HUES64 (cell line): ENCODE results near the gene RELL2.

Source experiments
- H3K27ac ChIP-seq: 2 replicates; pipeline ENCODE4 v1.7.0; 2013; ENCODE audit warnings: low read depth, low read length, inconsistent platforms
- H3K27me3 ChIP-seq: 2 replicates; pipeline ENCODE4 v1.6.1; 2013; ENCODE audit warnings: mild to moderate bottlenecking, low read length; ENCODE audit not compliant: insufficient read depth
- H3K36me3 ChIP-seq: 2 replicates; pipeline ENCODE4 v1.6.1; 2013; ENCODE audit warnings: mild to moderate bottlenecking, low read length; ENCODE audit not compliant: insufficient read depth
- H3K4me1 ChIP-seq: 2 replicates; pipeline ENCODE4 v1.6.1; 2013; ENCODE audit warnings: mild to moderate bottlenecking, low read length, moderate library complexity; ENCODE audit not compliant: insufficient read depth
- H3K4me3 ChIP-seq: 2 replicates; pipeline ENCODE4 v1.5.1; 2013; ENCODE audit warnings: mild to moderate bottlenecking, low read length, moderate library complexity
- H3K9ac ChIP-seq: 2 replicates; pipeline ENCODE4 v1.6.1; 2013; ENCODE audit warnings: mild to moderate bottlenecking, low read depth, low read length
- H3K9me3 ChIP-seq: 2 replicates; pipeline ENCODE4 v1.6.1; 2013; ENCODE audit warnings: low read depth, low read length; ENCODE audit not compliant: insufficient read depth
- WGBS: fragments of 150-250, 120-280 bp; methylation state at CpG from one replicate; pipeline ENCODE4 v1.1.7; 2013; ENCODE audit warnings: missing lambda C conversion rate; 5-methylcytosine and 5-hydroxymethylcytosine counted together

RELL2 gene

DNA sequence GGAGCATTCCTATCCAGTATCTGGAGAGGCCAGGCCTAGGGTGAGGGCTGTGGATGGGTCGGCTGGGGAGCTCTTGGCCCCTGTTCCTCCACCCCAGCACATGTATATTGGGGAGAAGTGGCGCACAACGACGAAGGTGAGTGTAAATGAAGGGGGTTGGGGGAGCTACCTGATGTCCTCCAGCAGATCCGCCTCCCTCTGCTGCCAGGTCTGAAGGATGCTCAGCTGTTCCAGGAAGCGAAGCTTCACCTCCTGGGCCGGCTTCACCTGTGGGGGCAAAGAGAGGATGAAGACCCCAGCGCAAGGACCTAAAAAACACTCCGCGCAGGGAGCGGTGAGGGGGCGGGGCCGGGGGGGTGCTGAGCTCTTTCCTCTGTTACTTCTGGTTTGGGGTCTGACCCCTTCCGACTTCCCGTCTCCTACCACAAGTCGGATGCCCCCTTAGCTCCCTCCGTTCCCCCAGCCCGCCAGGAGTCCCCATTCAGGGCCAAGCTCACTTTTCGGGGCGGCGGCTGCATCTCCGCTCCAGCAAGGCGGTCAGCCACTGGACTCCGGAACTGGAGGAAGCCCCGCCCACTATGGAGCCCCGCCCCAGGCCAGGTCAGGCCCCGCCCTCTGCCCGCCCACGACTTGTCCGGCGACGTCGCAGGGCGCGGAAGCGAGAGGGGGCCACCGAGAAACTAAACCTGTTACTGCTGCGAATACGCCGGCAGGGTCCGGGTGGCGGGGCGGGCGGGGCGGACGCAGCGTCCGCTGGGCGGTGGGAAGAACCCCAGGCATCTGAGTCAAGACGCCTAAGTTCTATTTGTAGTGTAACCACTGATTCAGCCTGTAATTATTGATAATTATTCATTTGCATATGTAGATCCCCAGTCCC, 14.3 kb downstream of the RELL2 start, which contains the start of gene FCHSD1:
FCHSD1 (minus strand) TSS at position 568 of the 877 bp plus-strand sequence; CDS start at position 518, 50 bp downstream.
- WGBS = 3% methylated on average over 50 of the region's 50 CpGs
- H3K4me3 ChIP-seq = peak within 1 kb of the TSS; percentile 58
- H3K9me3 ChIP-seq = no peaks in the 10 kb centered on the region
- H3K27me3 ChIP-seq = no peaks in the 10 kb centered on the region
- no peak within 1 kb of the TSS for H3K9ac ChIP-seq
- H3K4me1 ChIP-seq = peaks cover 6% of the 10 kb centered on the region; the same call in 1 of the 2 replicates
- H3K27ac ChIP-seq = no peak within 1 kb of the TSS
- H3K36me3 ChIP-seq = peaks cover 39% of the 10 kb centered on the region

- Histone ChIP-seq H3K9me3 (no peaks in the 10 kb centered on the region), H3K36me3 (peaks cover 39% of the 10 kb centered on the region), H3K4me1 (peaks cover 6% of the 10 kb centered on the region; the same call in 1 of the 2 replicates), H3K27ac (no peak overlapping the region), H3K4me3 (peak overlapping the region; percentile 58), H3K27me3 (no peaks in the 10 kb centered on the region), H3K9ac (no peak overlapping the region)
- whole genome bisulfite sequencing = 63% methylated on average over 9 of the region's 9 CpGs
These were observed 14.9 kb downstream of the RELL2 start for GRCh38 chr5:141651728-141652105.

- WGBS = no CpG with 5 or more reads among the region's 2 CpGs
- Histone ChIP-seq H3K9ac (no peak overlapping the region), H3K27me3 (no peaks in the 10 kb centered on the region), H3K36me3 (peaks cover 56% of the 10 kb centered on the region), H3K4me1 (peaks cover 6% of the 10 kb centered on the region; the same call in 1 of the 2 replicates), H3K9me3 (no peaks in the 10 kb centered on the region), H3K27ac (no peak overlapping the region), H3K4me3 (no peak overlapping the region)
These were observed 17.5 kb downstream of the RELL2 start for GRCh38 chr5:141654298-141654697.

- 89% methylated on average over 7 of the region's 7 CpGs for WGBS
- Histone ChIP-seq H3K9me3 (no peaks in the 10 kb centered on the region), H3K27ac (no peak overlapping the region), H3K4me1 (peaks cover 6% of the 10 kb centered on the region; the same call in 1 of the 2 replicates), H3K27me3 (no peaks in the 10 kb centered on the region), H3K36me3 (peaks cover 61% of the 10 kb centered on the region), H3K4me3 (no peak overlapping the region), H3K9ac (no peak overlapping the region)
These were observed 18.2 kb downstream of the RELL2 start for GRCh38 chr5:141655020-141655419.

GRCh38 chr5:141656396-141656795, 19.6 kb downstream of the RELL2 start:
- Histone ChIP-seq H3K9ac (no peak overlapping the region), H3K4me1 (peaks cover 6% of the 10 kb centered on the region; the same call in 1 of the 2 replicates), H3K27ac (no peak overlapping the region), H3K27me3 (no peaks in the 10 kb centered on the region), H3K9me3 (no peaks in the 10 kb centered on the region), H3K4me3 (no peak overlapping the region), H3K36me3 (peaks cover 69% of the 10 kb centered on the region)
- WGBS = 95% methylated on average over 9 of the region's 9 CpGs

DNA sequence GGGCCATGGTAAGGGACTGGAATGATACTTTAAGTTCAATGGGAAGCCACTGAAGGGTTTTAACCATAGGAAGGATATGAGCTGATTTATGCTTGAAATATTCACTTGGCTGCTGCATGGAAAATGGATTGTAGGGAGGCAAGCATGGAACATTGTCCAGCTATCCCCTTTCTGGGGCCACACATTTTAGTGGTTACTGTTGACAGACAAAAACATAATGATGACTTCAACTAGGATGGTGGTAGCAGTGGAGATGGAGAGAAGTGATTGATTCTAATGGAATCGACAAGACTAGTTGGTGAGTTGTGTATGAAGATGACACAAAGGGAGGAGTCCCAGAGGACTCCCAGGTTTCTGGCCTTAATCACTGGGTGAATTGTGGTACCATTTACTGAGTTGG, 20.6 kb downstream of the RELL2 start:
- Histone ChIP-seq H3K27ac (no peak overlapping the region), H3K36me3 (peaks cover 78% of the 10 kb centered on the region), H3K4me1 (no peaks in the 10 kb centered on the region), H3K9ac (no peak overlapping the region), H3K27me3 (no peaks in the 10 kb centered on the region), H3K4me3 (no peak overlapping the region), H3K9me3 (no peaks in the 10 kb centered on the region)
- 88% methylated on average over 1 of the region's 1 CpG for WGBS

DNA sequence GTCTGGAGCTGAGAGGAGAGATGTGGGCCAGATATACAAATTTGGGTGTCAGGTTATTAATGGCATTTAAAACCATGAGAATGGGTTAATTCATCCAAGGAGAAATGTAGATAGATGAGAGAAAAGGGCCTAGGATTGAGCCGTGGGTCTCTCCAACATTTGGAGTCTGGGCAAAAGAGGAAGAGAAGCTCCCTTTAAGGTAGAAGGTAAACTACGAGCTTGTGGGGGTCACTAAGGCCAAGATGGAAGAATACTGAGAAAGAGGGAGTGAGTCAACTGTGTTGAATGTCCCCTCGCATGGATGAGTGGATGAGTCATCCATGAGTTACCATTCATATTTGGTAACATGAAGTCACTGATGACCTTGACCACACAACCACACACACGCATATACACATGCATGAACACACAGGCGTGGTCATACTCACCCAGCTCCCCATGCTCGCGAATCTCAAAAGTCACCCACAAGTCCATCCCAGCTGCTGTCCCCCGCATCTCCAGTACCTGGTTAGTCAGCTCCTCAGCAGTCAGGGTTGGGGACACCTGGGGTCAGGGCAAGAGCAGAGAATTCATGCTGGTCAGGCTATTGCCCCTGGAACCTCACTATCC, 21.2 kb downstream of the RELL2 start:
- no peaks in the 10 kb centered on the region for H3K9me3 ChIP-seq
- no peaks in the 10 kb centered on the region for H3K4me1 ChIP-seq
- no peak overlapping the region for H3K4me3 ChIP-seq
- H3K27ac ChIP-seq = no peak overlapping the region
- whole genome bisulfite sequencing = 85% methylated on average over 8 of the region's 8 CpGs
- H3K36me3 ChIP-seq = peaks cover 84% of the 10 kb centered on the region
- no peaks in the 10 kb centered on the region for H3K27me3 ChIP-seq
- H3K9ac ChIP-seq = no peak overlapping the region

DNA sequence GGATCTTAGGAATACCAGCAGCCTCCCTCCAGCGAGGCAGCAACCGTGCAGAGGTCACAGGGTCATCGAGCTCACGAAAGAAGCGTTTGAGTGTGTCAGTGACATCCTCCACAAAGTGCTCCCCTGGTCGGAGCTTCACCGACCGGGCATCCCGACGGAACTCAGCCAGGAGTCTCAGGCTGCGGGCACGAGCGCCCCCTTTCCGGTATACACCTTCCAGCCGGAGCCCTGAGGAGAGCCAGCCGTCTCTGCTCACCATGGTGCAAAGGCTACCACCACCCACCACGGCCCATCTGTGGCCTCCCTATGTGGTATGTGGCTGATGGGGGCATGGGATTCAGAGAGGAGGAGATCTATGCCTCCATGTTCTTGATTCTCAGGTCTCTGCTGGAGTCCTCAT, 25.2 kb downstream of the RELL2 start:
- WGBS = 95% methylated on average over 16 of the region's 17 CpGs
- H3K27me3 ChIP-seq = no peaks in the 10 kb centered on the region
- H3K36me3 ChIP-seq = peaks cover 71% of the 10 kb centered on the region
- no peaks in the 10 kb centered on the region for H3K9me3 ChIP-seq
- no peak overlapping the region for H3K27ac ChIP-seq
- no peak overlapping the region for H3K9ac ChIP-seq
- no peaks in the 10 kb centered on the region for H3K4me1 ChIP-seq
- no peak overlapping the region for H3K4me3 ChIP-seq

DNA sequence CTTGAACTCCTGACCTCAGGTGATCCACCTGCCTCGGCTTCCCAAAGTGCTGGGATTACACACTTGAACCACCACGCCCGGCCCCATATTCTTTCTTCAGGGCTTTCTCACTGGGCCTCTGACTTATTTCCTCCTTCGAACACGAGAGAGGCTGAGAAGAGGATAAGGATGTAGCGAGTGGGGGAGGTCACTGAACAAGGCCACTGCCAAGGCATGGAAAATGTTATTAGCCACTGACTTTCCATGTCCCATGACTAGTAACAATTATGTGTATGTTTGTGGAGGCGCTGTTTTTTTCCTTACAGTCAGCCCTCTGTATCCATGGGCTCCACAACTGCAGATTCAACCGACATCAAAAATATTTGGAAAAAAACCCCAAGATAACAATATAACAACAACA, 26.7 kb downstream of the RELL2 start:
- H3K4me1 ChIP-seq = no peaks in the 10 kb centered on the region
- peaks cover 59% of the 10 kb centered on the region for H3K36me3 ChIP-seq
- WGBS = 94% methylated on average over 8 of the region's 8 CpGs
- no peak overlapping the region for H3K4me3 ChIP-seq
- H3K27me3 ChIP-seq = no peaks in the 10 kb centered on the region
- H3K9ac ChIP-seq = no peak overlapping the region
- no peaks in the 10 kb centered on the region for H3K9me3 ChIP-seq
- no peak overlapping the region for H3K27ac ChIP-seq

- WGBS = 59% methylated on average over 13 of the region's 13 CpGs
- no peak overlapping the region for H3K9ac ChIP-seq
These were observed 28.1 kb downstream of the RELL2 start for GRCh38 chr5:141664733-141665461.

More at GRCh38 chr5:141664733-141665461, 28.1 kb downstream of the RELL2 start:
- no peaks in the 10 kb centered on the region for H3K9me3 ChIP-seq
- H3K27me3 ChIP-seq = no peaks in the 10 kb centered on the region
- H3K4me3 ChIP-seq = no peak overlapping the region
- H3K36me3 ChIP-seq = peaks cover 60% of the 10 kb centered on the region
- H3K27ac ChIP-seq = no peak overlapping the region
- H3K4me1 ChIP-seq = no peaks in the 10 kb centered on the region
